C4-2B (cell line): ENCODE measurements around the gene UGT1A9.

Source experiments
- H3K27ac ChIP-seq: fragments of 450-650 bp; 2 replicates; pipeline ENCODE4 v1.5.1; 2017
- CTCF ChIP-seq: fragments of 450-650 bp; conservative IDR thresholded peaks from 2 replicates; pipeline ENCODE4 v1.5.1; 2017; ENCODE audit warnings: mild to moderate bottlenecking
- ZFX ChIP-seq: fragments of 450-650 bp; IDR thresholded peaks from 2 replicates; pipeline ENCODE4 v1.6.1; 2017

The UGT1A9 gene

GRCh38 chr2:233778030-233778429 lies 106.3 kb downstream of the UGT1A9 start, which contains the start of gene MROH2A:
MROH2A (plus strand) TSS chr2:233778330; CDS start chr2:233779359, 1,029 bp downstream.
- no peak for TF ChIP-seq ZFX

GRCh38 chr2:233779722-233780121 lies 108.0 kb downstream of the UGT1A9 start:
- no peak for TF ChIP-seq CTCF
- TF ChIP-seq ZFX = no peak
- no peak overlapping the region for H3K27ac ChIP-seq

More at GRCh38 chr2:233778030-233778429, 106.3 kb downstream of the UGT1A9 start, which contains the start of gene MROH2A:
- H3K27ac ChIP-seq = no peak within 1 kb of the TSS

GRCh38 chr2:233780771-233781170 lies 109.1 kb downstream of the UGT1A9 start:
- TF ChIP-seq CTCF (no peak), ZFX (no peak)

GRCh38 chr2:233789554-233789953 lies 117.9 kb downstream of the UGT1A9 start:
- TF ChIP-seq ZFX = no peak
- no peak for TF ChIP-seq CTCF
- H3K27ac ChIP-seq = no peak overlapping the region

More at GRCh38 chr2:233780771-233781170, 109.1 kb downstream of the UGT1A9 start:
- H3K27ac ChIP-seq = no peak overlapping the region

GRCh38 chr2:233791151-233791882 lies 119.6 kb downstream of the UGT1A9 start:
- TF ChIP-seq CTCF (no peak), ZFX (no peak)
- H3K27ac ChIP-seq = no peak overlapping the region

- no peak for TF ChIP-seq ZFX
- no peak for TF ChIP-seq CTCF
- no peak overlapping the region for H3K27ac ChIP-seq
Observed at GRCh38 chr2:233791883-233792329, 120.2 kb downstream of the UGT1A9 start.

- TF ChIP-seq ZFX (no peak), CTCF (no peak)
Observed at GRCh38 chr2:233792720-233793119, 121.0 kb downstream of the UGT1A9 start.

More at GRCh38 chr2:233792720-233793119, 121.0 kb downstream of the UGT1A9 start:
- no peak overlapping the region for H3K27ac ChIP-seq
